OCI-LY3 (cell line): ENCODE measurements around the gene SH2D4B.

Experiments
- EZH2phosphoT487 ChIP-seq: fragments of 200-600 bp; shearing (Covaris generic); IDR thresholded peaks from 2 replicates; pipeline ENCODE4 v1.6.1; 2018; ENCODE audit warnings: antibody characterized with exemption, mixed run types, low read depth
- TF ChIP-seq, protein P1 (sequence below): fragments of 200-600, 300-600 bp; sonication (generic); IDR thresholded peaks from 2 replicates; pipeline ENCODE4 v1.5.1; 2014; ENCODE audit warnings: antibody characterized with exemption, low read length, low read depth

DNA sequence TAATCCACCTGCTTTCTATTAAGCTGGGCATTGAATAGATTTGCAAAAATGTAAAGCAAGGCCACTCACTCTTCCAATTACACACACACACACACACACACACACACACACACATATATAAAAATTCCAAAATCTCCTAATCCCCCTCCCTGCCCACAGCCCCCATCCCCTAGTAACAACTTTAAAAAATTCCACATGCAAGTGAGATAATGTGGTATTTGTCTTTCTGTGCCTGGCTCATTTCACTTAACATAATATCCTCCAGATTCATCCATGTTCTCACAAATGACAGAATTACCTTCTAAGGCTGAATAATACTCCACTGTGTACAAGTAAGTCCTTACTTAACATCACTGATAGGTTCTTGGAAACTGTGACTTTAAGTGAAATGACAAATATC, 24.2 kb downstream of the SH2D4B start:
- no peak for TF ChIP-seq EZH2phosphoT487
- TF ChIP-seq, protein P1, sequence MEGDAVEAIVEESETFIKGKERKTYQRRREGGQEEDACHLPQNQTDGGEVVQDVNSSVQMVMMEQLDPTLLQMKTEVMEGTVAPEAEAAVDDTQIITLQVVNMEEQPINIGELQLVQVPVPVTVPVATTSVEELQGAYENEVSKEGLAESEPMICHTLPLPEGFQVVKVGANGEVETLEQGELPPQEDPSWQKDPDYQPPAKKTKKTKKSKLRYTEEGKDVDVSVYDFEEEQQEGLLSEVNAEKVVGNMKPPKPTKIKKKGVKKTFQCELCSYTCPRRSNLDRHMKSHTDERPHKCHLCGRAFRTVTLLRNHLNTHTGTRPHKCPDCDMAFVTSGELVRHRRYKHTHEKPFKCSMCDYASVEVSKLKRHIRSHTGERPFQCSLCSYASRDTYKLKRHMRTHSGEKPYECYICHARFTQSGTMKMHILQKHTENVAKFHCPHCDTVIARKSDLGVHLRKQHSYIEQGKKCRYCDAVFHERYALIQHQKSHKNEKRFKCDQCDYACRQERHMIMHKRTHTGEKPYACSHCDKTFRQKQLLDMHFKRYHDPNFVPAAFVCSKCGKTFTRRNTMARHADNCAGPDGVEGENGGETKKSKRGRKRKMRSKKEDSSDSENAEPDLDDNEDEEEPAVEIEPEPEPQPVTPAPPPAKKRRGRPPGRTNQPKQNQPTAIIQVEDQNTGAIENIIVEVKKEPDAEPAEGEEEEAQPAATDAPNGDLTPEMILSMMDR = no peak
